ENCODE measurements around the gene UBE2E2. TPM values are rescaled to one million over a fixed set of nuclear protein-coding genes. Genes with fewer than 3 reads are reported as not detected.

Gene UBE2E2
- total and polyA plus RNA-seq, 9 donors, result 25.5 to 84.9 (median 38.5) TPM

GRCh38 chr3:23455084-23455483 is 252.0 kb downstream of the UBE2E2 start:
- TF ChIP-seq POLR2A (IDR thresholded peaks at IDR 0.05), result no peak
- TF ChIP-seq CTCF (IDR thresholded peaks at IDR 0.05), result no peak
- H3K27me3 ChIP-seq, result no peaks in the 10 kb centered on the region
- H3K9me3 ChIP-seq, result no peaks in the 10 kb centered on the region
- no peaks in the 10 kb centered on the region for H3K36me3 ChIP-seq
- peak in 1 of 5 donors; percentile 31 for DNase-seq
- no peak overlapping the region for H3K27ac ChIP-seq
- intact Hi-C loops (cut with DNase I), result no loop called here
- H3K4me1 ChIP-seq (ENCODE audit: insufficient read depth), result peaks cover 6% of the 10 kb centered on the region
- 18 to 26% (median 23%) methylated on average over 3 of the region's 3 CpGs for WGBS, 3 donors
- no peak overlapping the region for H3K4me3 ChIP-seq

- Histone ChIP-seq H3K27ac (no peak overlapping the region), H3K27me3 (no peaks in the 10 kb centered on the region), H3K36me3 (no peaks in the 10 kb centered on the region), H3K4me3 (no peak overlapping the region), H3K4me1 (ENCODE audit: insufficient read depth) (peaks cover 6% of the 10 kb centered on the region), H3K9me3 (no peaks in the 10 kb centered on the region)
- no peak for DNase-seq
- TF ChIP-seq EP300 (IDR thresholded peaks at IDR 0.05), result no peak
- no peak for TF ChIP-seq CTCF (IDR thresholded peaks at IDR 0.05)
- TF ChIP-seq POLR2A (IDR thresholded peaks at IDR 0.05), result no peak
- WGBS, 3 donors, result 31 to 65% (median 47%) methylated on average over 2 of the region's 2 CpGs
- intact Hi-C loops (cut with DNase I), result no loop called here
Observed at GRCh38 chr3:23455775-23456174, 252.6 kb downstream of the UBE2E2 start.

- DNase-seq, result no peak
- Histone ChIP-seq H3K27ac (no peak overlapping the region), H3K4me1 (ENCODE audit: insufficient read depth) (peaks cover 6% of the 10 kb centered on the region), H3K4me3 (no peak overlapping the region), H3K9me3 (no peaks in the 10 kb centered on the region), H3K27me3 (no peaks in the 10 kb centered on the region), H3K36me3 (no peaks in the 10 kb centered on the region)
- TF ChIP-seq EP300 (IDR thresholded peaks at IDR 0.05), result no peak
- no peak for TF ChIP-seq CTCF (IDR thresholded peaks at IDR 0.05)
- no peak for TF ChIP-seq POLR2A (IDR thresholded peaks at IDR 0.05)
- 99 to 100% (median 100%) methylated on average over 2 of the region's 2 CpGs for WGBS, 3 donors
- intact Hi-C loops (cut with DNase I), result no loop called here
Observed at GRCh38 chr3:23457697-23458096, 254.6 kb downstream of the UBE2E2 start.

- H3K4me3 ChIP-seq, result no peak overlapping the region
- no peak for DNase-seq
- peaks cover 6% of the 10 kb centered on the region for H3K4me1 ChIP-seq (ENCODE audit: insufficient read depth)
- H3K27ac ChIP-seq, result no peak overlapping the region
- H3K36me3 ChIP-seq, result no peaks in the 10 kb centered on the region
- WGBS, 3 donors, result 48 to 69% (median 68%) methylated on average over 3 of the region's 3 CpGs
- intact Hi-C loops (cut with DNase I), result no loop called here
- TF ChIP-seq CTCF (IDR thresholded peaks at IDR 0.05) (no peak), POLR2A (IDR thresholded peaks at IDR 0.05) (no peak), EP300 (IDR thresholded peaks at IDR 0.05) (no peak)
- no peaks in the 10 kb centered on the region for H3K9me3 ChIP-seq
- no peaks in the 10 kb centered on the region for H3K27me3 ChIP-seq
Observed at GRCh38 chr3:23459465-23459864, 256.3 kb downstream of the UBE2E2 start.

All from ovary (tissue), 9 donors.